Natural killer cell (primary cell): ENCODE data around the gene NAXE. TPM values are rescaled to one million over a fixed set of nuclear protein-coding genes. Genes with fewer than 3 reads are reported as not detected.

ENCODE experiments used
- ATAC-seq, 3 donors: fragments of 150-1000 bp in 2 of 3; fragments of 200-7000 bp in 1 of 3; cut with Tn5 transposase; 1 replicate in 1 of 3; 2 replicates in 2 of 3; pipeline ENCODE4 v1.10.0; 2021; ENCODE audit warnings: mild to moderate bottlenecking in 2 of 3, moderate library complexity in 2 of 3
- DNase-seq, 2 donors: peaks; one replicate each; pipeline versions ENCODE4 v3.0.0 to v3.0.0-alpha.2; 2013 to 2021; ENCODE audit warnings: mixed read lengths in 1 of 2
- H3K27ac ChIP-seq: one replicate; pipeline ENCODE4 v1.5.1; 2013; ENCODE audit warnings: mild to moderate bottlenecking, low read length
- H3K27me3 ChIP-seq: one replicate; pipeline ENCODE4 v1.6.1; 2013; ENCODE audit warnings: low read length; ENCODE audit not compliant: control insufficient read depth, insufficient read depth
- H3K36me3 ChIP-seq: one replicate; pipeline ENCODE4 v1.6.1; 2013; ENCODE audit warnings: low read length; ENCODE audit not compliant: control insufficient read depth, insufficient read depth
- H3K4me1 ChIP-seq: one replicate; pipeline ENCODE4 v1.6.1; 2013; ENCODE audit warnings: low read length; ENCODE audit not compliant: control insufficient read depth, insufficient read depth
- H3K4me3 ChIP-seq: one replicate; pipeline ENCODE4 v1.5.1; 2013; ENCODE audit warnings: low read length
- H3K9me3 ChIP-seq: one replicate; pipeline ENCODE4 v1.6.1; 2013; ENCODE audit warnings: low read length; ENCODE audit not compliant: control insufficient read depth, insufficient read depth
- H3K27ac Mint-ChIP-seq, 2 donors: one replicate each; pipeline ENCODE4 v1.8.0; 2022; ENCODE audit warnings: mild to moderate bottlenecking in 2 of 2, mixed read lengths in 2 of 2, moderate library complexity in 1 of 2
- H3K27me3 Mint-ChIP-seq, 2 donors: one replicate each; pipeline ENCODE4 v1.8.0; 2022; ENCODE audit warnings: low read depth in 2 of 2, mixed read lengths in 2 of 2
- H3K36me3 Mint-ChIP-seq: one replicate; pipeline ENCODE4 v1.8.0; 2022; ENCODE audit warnings: mixed read lengths
- H3K4me1 Mint-ChIP-seq, 2 donors: one replicate each; pipeline ENCODE4 v1.8.0; 2022; ENCODE audit warnings: mixed read lengths in 2 of 2
- H3K4me3 Mint-ChIP-seq: one replicate; pipeline ENCODE4 v1.8.0; 2022; ENCODE audit warnings: mild to moderate bottlenecking, moderate library complexity, mixed read lengths
- H3K9me3 Mint-ChIP-seq, 2 donors: one replicate each; pipeline ENCODE4 v1.8.0; 2022; ENCODE audit warnings: mixed read lengths in 2 of 2
- CTCF ChIP-seq: fragments of 200-600 bp; IDR thresholded peaks from one replicate; pipeline ENCODE4 v1.8.0; 2022; ENCODE audit warnings: antibody characterized with exemption
- WGBS: methylation state at CpG from one replicate; pipeline ENCODE4 v1.1.7; 2013; ENCODE audit warnings: missing lambda C conversion rate; ENCODE audit not compliant: insufficient coverage; 5-methylcytosine and 5-hydroxymethylcytosine counted together
- intact Hi-C: fragments of 100-400 bp; cut with micrococcal nuclease; formaldehyde crosslinking; loops from one replicate; pipeline ENCODE4 v1.14.2; 2022
- total RNA-seq, 4 donors: library from RNA; stranded (reverse); fragments of 120-200 nt in 1 of 4; gene quantifications; one replicate each; pipeline versions ENCODE4 v1.2.3 to v1.2.4, GENCODE V29; 2013 to 2022

NAXE gene
- total RNA-seq, 3 donors from 2014 or later (not counting 1 experiment from before 2014, with no cell fraction given): 32.6 to 52.5 (median 36.6) TPM

GRCh38 chr1:156574039-156574633 is 17.4 kb upstream of the NAXE start:
- Mint-ChIP-seq H3K27ac (no peak overlapping the region), H3K4me3 (no peak overlapping the region), H3K9me3 (no peaks in the 10 kb centered on the region), H3K36me3 (no peaks in the 10 kb centered on the region), H3K4me1 (peaks cover 14 to 15% of the 10 kb centered on the region in 2 donors), H3K27me3 (peaks cover 29 to 37% of the 10 kb centered on the region in 2 donors)
- TF ChIP-seq CTCF: no peak
- no peak for DNase-seq
- H3K36me3 ChIP-seq: no peaks in the 10 kb centered on the region
- intact Hi-C loops: no loop called here
- 94% methylated on average over 1 of the region's 2 CpGs for WGBS
- ATAC-seq: no peak
- H3K9me3 ChIP-seq: no peaks in the 10 kb centered on the region
- H3K27ac ChIP-seq: no peak overlapping the region
- H3K4me3 ChIP-seq: no peak overlapping the region
- H3K27me3 ChIP-seq: peaks cover 21% of the 10 kb centered on the region
- H3K4me1 ChIP-seq: peaks cover 11% of the 10 kb centered on the region

GRCh38 chr1:156577550-156577949 is 14.0 kb upstream of the NAXE start:
- Histone ChIP-seq H3K4me3 (no peak overlapping the region), H3K27ac (no peak overlapping the region), H3K36me3 (no peaks in the 10 kb centered on the region), H3K27me3 (peaks cover 4% of the 10 kb centered on the region), H3K4me1 (peaks cover 18% of the 10 kb centered on the region), H3K9me3 (no peaks in the 10 kb centered on the region)
- WGBS: 93% methylated on average over 3 of the region's 3 CpGs
- H3K4me1 Mint-ChIP-seq: peaks cover 7 to 24% of the 10 kb centered on the region in 2 donors
- TF ChIP-seq CTCF: no peak
- no peak for DNase-seq
- no peak for ATAC-seq
- H3K36me3 Mint-ChIP-seq: no peaks in the 10 kb centered on the region
- peaks cover 10 to 15% of the 10 kb centered on the region in 2 donors for H3K27me3 Mint-ChIP-seq
- no peak overlapping the region for H3K27ac Mint-ChIP-seq
- H3K4me3 Mint-ChIP-seq: no peak overlapping the region
- intact Hi-C loops: no loop called here
- no peaks in the 10 kb centered on the region for H3K9me3 Mint-ChIP-seq

GRCh38 chr1:156578055-156578454 is 13.5 kb upstream of the NAXE start:
- no peaks in the 10 kb centered on the region for H3K9me3 ChIP-seq
- no peak overlapping the region for H3K27ac Mint-ChIP-seq
- no peak overlapping the region for H3K4me3 Mint-ChIP-seq
- no peak overlapping the region for H3K4me3 ChIP-seq
- peaks cover 3% of the 10 kb centered on the region for H3K27me3 ChIP-seq
- peaks cover 21% of the 10 kb centered on the region for H3K4me1 ChIP-seq
- no peak for ATAC-seq
- no peaks in the 10 kb centered on the region for H3K36me3 ChIP-seq
- WGBS: 55% methylated on average over 4 of the region's 7 CpGs
- intact Hi-C loops: no loop called here
- TF ChIP-seq CTCF: no peak
- no peaks in the 10 kb centered on the region for H3K36me3 Mint-ChIP-seq
- H3K27me3 Mint-ChIP-seq: peaks cover 5 to 10% of the 10 kb centered on the region in 2 donors
- H3K27ac ChIP-seq: no peak overlapping the region
- peaks cover 2 to 25% of the 10 kb centered on the region in 2 donors for H3K4me1 Mint-ChIP-seq
- H3K9me3 Mint-ChIP-seq: no peaks in the 10 kb centered on the region
- DNase-seq: no peak

GRCh38 chr1:156579472-156579871 is 12.1 kb upstream of the NAXE start, which contains the start of gene TTC24:
Gene TTC24 (plus strand): TSS chr1:156579723. CDS start chr1:156581365, 1,642 bp downstream.
- no peaks in the 10 kb centered on the region for H3K36me3 Mint-ChIP-seq
- ATAC-seq (no peak), DNase-seq (no peak)
- no peak within 1 kb of the TSS for H3K27ac ChIP-seq
- H3K27me3 Mint-ChIP-seq: peaks cover 0 to 4% of the 10 kb centered on the region in 2 donors
- intact Hi-C loops: no loop called here
- H3K27me3 ChIP-seq: no peaks in the 10 kb centered on the region
- 93% methylated on average over 5 of the region's 5 CpGs for WGBS
- peaks cover 6 to 30% of the 10 kb centered on the region in 2 donors for H3K4me1 Mint-ChIP-seq
- no peak within 1 kb of the TSS for H3K27ac Mint-ChIP-seq
- no peaks in the 10 kb centered on the region for H3K9me3 ChIP-seq
- no peak within 1 kb of the TSS for H3K4me3 Mint-ChIP-seq
- TF ChIP-seq CTCF: no peak
- no peaks in the 10 kb centered on the region for H3K36me3 ChIP-seq
- H3K9me3 Mint-ChIP-seq: no peaks in the 10 kb centered on the region
- peaks cover 32% of the 10 kb centered on the region for H3K4me1 ChIP-seq
- H3K4me3 ChIP-seq: no peak within 1 kb of the TSS
